Pancreas (tissue), 10 donors: ENCODE data around the gene SDC3. TPM values are rescaled to one million over a fixed set of nuclear protein-coding genes. Genes with fewer than 3 reads are reported as not detected.

Experiments
- ATAC-seq, 4 donors: fragments of 200-7000 bp; cut with Tn5 transposase; one replicate each; pipeline versions ENCODE4 v1.8.0 to v1.9.1; 2020; ENCODE audit warnings: mild to moderate bottlenecking in 4 of 4, moderate library complexity in 4 of 4
- DNase-seq, 6 donors: peaks; one replicate each; pipeline ENCODE4 v3.0.0-alpha.2; 2020
- FAIRE-seq: peaks from 2 replicates; lab custom pipeline; 2012; peaks lifted over from hg19 to GRCh38; lab: Jason Lieb, UNC
- H3K27ac ChIP-seq, 4 donors: fragments of 200-600 bp; sonication (generic); 1 replicate in 3 of 4; 2 replicates in 1 of 4; pipeline versions ENCODE4 v1.5.0 to v1.8.0; 2020
- H3K27me3 ChIP-seq, 4 donors: fragments of 200-600 bp; one replicate each; pipeline ENCODE4 v1.8.0; 2021
- H3K36me3 ChIP-seq, 3 donors: fragments of 200-600 bp; sonication (generic) in 1 of 3; one replicate each; pipeline versions ENCODE4 v1.5.0 to v1.8.0; 2020 to 2021
- H3K4me1 ChIP-seq, 3 donors: fragments of 200-600 bp; one replicate each; pipeline ENCODE4 v1.8.0; 2021
- H3K4me3 ChIP-seq, 4 donors: fragments of 200-600 bp; sonication (generic) in 2 of 4; one replicate each; pipeline versions ENCODE4 v1.5.0 to v1.8.0; 2020 to 2021
- H3K9me3 ChIP-seq, 4 donors: fragments of 200-600 bp; one replicate each; pipeline ENCODE4 v1.8.0; 2021
- CTCF ChIP-seq, 4 donors: fragments of 200-600 bp; sonication (generic) in 3 of 4; IDR thresholded peaks; one replicate each; pipeline versions ENCODE4 v1.5.0 to v1.8.0; 2021; ENCODE audit warnings: antibody characterized with exemption in 4 of 4
- WGBS, 2 donors: extraction: QIAGEN DNeasy Blood & Tissue Kit; methylation state at CpG; one replicate each; pipeline ENCODE4 v1.1.7; 2013; 5-methylcytosine and 5-hydroxymethylcytosine counted together
- intact Hi-C, 3 donors: fragments of 100-400 bp; cut with DNase I; formaldehyde crosslinking; loops; one replicate each; pipeline versions ENCODE4 v1.11.1 to v1.14.2; 2022
- polyA plus RNA-seq, 2 donors: library from polyadenylated mRNA; stranded (reverse); fragments of 200-250 nt; gene quantifications; one replicate each; pipeline ENCODE4 v1.2.3, GENCODE V29; 2013
- total RNA-seq, 6 donors: library from RNA; stranded (reverse); fragmentation: NEBNext Ultra II Directional in 4 of 6; extraction: Animal tissue kit (Norgen Biotek cat#: 25700) in 4 of 6; gene quantifications; one replicate each; pipeline versions ENCODE4 v1.2.1 to v1.2.4, GENCODE V29; 2021 to 2023
- donor health status: healthy with polysubstance abuse.
- donor health status: DM: no; HTN: no; CAD: no; lungs with moderate emphysema.
- donor health status: DM: no; HTN: no; CAD: no.
- donor health status: control.
- donor health status: control.
- donor health status: Bipolar disorder and iron deficiency.
- donor health status: DM: yes; HTN: yes; CAD: no.
- donor health status: DM: no; HTN: no; CAD: no.
- donor health status: DM: no; HTN: no; CAD: no.
- donor health status: DM: yes; HTN: yes; CAD: no.

Gene SDC3
- total and polyA plus RNA-seq, 8 donors: 4.2 to 18.9 (median 7.6) TPM

DNA sequence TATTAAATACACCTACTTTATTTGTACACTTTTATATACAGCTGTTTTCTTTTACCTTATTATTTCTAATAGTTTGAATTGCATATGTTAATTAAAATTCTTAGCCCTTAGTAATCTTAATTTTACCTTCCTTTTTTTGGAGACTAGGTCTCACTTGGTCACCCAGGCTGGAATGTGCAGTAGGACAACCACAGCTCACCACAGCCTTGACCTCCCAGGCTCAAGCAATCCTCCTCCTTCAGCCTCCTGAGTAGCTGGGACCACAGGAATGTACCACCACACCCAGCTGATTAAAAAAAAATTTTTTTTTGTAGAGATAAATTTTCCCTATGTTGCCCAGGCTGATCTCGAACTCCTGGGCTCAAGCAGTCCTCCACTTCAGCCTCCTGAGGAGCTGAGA, 15.0 kb upstream of the SDC3 start:
- intact Hi-C loops: no loop called here
- H3K4me3 ChIP-seq: no peak overlapping the region
- TF ChIP-seq CTCF (IDR thresholded peaks at IDR 0.05): no peak
- no peak for DNase-seq
- H3K9me3 ChIP-seq: no peaks in the 10 kb centered on the region
- H3K27me3 ChIP-seq: no peaks in the 10 kb centered on the region
- 80 to 97% methylated on average over 1 of the region's 1 CpG for WGBS, 2 donors
- H3K4me1 ChIP-seq: no peaks in the 10 kb centered on the region
- no peak overlapping the region for H3K27ac ChIP-seq
- ATAC-seq: no peak
- peak; percentile 5 for FAIRE-seq
- no peaks in the 10 kb centered on the region for H3K36me3 ChIP-seq

DNA sequence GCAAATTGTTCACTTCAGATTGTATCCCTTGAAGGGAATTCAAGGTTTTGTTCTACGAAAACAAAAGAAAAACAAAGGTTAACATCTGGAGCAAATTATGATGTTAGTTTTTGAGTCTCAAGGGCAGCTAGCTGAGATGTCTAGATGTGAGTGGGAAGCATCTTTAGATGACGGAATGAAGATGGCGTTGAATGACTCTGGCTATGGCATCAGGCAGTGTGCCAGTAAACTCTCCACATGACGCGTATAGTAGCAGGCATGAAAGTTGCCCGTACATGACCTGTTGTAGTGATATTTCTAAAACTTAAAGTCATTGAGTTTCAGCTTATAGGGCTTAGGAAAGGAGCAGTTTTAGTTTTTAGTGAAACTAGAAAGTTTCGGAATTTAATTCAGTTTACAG, 12.3 kb upstream of the SDC3 start:
- no peak for DNase-seq
- no peak for ATAC-seq
- FAIRE-seq: no peak
- 68 to 76% methylated on average over 7 of the region's 7 CpGs for WGBS, 2 donors
- H3K27me3 ChIP-seq: no peaks in the 10 kb centered on the region
- no peak overlapping the region for H3K27ac ChIP-seq
- no peaks in the 10 kb centered on the region for H3K9me3 ChIP-seq
- no peak for TF ChIP-seq CTCF (IDR thresholded peaks at IDR 0.05)
- H3K4me3 ChIP-seq: no peak overlapping the region
- H3K36me3 ChIP-seq: no peaks in the 10 kb centered on the region
- no peaks in the 10 kb centered on the region for H3K4me1 ChIP-seq
- intact Hi-C loops: no loop called here

DNA sequence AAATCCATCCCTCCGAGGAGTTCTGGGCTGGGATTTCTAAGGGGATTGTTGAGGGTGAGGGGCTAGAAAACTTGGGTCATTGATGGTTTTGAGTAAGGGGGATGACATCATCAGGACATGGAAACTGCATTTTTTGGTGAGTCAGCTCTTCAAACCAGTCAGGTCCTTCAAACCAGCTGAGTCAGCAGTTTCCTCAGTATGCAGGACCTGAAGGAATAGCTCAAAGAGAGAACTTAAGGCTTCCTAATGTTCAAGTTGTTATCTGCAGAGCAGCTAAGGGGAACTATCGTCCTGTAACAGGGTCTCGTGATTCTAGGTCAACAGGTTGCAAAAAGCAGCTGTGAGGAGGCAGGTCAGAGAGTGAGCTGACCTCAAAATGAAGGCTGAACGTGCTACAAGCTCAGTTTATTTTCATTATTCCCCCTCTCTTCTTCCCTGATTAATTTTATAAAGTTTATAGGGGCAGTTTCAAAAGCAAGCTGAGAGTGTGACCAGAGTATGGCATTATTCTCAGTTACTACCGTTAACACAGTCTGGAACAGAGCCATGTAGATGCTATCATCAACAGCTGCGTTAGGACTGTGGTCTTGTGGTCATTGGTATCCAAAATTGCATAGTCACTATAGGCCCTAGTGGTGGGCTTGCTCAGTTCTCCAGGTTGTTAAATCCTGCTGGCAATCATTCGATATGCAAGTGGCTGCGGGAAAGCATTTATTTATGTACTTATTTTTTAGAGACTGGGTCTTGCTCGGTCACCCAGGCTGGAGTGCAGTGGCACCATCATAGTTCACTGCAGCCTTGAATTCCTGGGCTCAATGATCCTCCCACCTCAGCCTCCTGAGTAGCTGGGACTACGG, 10.7 kb upstream of the SDC3 start:
- ATAC-seq: peak in 2 of 4 donors; percentile 59 to 65
- no peak for DNase-seq
- Histone ChIP-seq H3K27me3 (no peaks in the 10 kb centered on the region), H3K4me1 (no peaks in the 10 kb centered on the region), H3K36me3 (no peaks in the 10 kb centered on the region), H3K27ac (no peak overlapping the region), H3K4me3 (no peak overlapping the region), H3K9me3 (no peaks in the 10 kb centered on the region)
- intact Hi-C loops: loop anchor here in 1 of 3 donors (10.0 kb wide), 1 partner anchor 114 kb away; no protein-coding TSS in a partner anchor
- FAIRE-seq: no peak
- WGBS, 2 donors: 67 to 68% methylated on average over 10 of the region's 10 CpGs
- TF ChIP-seq CTCF (IDR thresholded peaks at IDR 0.05): no peak

DNA sequence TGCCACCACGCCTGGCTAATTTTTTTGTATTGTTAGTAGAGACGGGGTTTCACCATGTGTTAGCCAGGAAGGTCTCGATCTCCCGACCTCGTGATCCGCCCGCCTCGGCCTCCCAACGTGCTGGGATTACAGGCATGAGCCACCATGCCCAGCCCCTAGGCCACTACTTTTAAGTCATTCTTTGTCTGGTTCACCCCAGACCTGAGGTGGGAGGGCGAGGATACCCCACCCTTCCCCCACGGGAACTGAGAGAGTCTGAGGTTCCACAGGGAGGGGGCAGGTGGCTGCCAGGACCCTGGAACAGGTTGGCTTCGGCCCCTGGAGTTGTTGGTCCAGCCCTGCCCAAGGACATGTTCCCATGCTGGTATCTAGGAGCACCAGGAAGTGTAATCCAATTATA, 7.7 kb upstream of the SDC3 start:
- no peaks in the 10 kb centered on the region for H3K9me3 ChIP-seq
- intact Hi-C loops: loop anchor here in 1 of 3 donors (10.0 kb wide), 1 partner anchor 111 kb away; no protein-coding TSS in a partner anchor
- peak in 2 of 6 donors; percentile 6 to 30 for DNase-seq
- H3K4me3 ChIP-seq: no peak overlapping the region
- H3K27me3 ChIP-seq: no peaks in the 10 kb centered on the region
- 74 to 86% methylated on average over 12 of the region's 12 CpGs for WGBS, 2 donors
- H3K36me3 ChIP-seq: no peaks in the 10 kb centered on the region
- no peak for ATAC-seq
- no peaks in the 10 kb centered on the region for H3K4me1 ChIP-seq
- no peak overlapping the region for H3K27ac ChIP-seq
- TF ChIP-seq CTCF (IDR thresholded peaks at IDR 0.05): no peak
- FAIRE-seq: no peak
